K562 (cell line): ENCODE data around the gene PIP4K2A. TPM values are rescaled to one million over a fixed set of nuclear protein-coding genes. Genes with fewer than 3 reads are reported as not detected.

Experiments
- ARID1B ChIP-seq: fragments of 450-650 bp; IDR thresholded peaks from 2 replicates; pipeline ENCODE4 v1.6.1; 2016; ENCODE audit warnings: antibody characterized with exemption, mild to moderate bottlenecking, inconsistent platforms
- BRF1 ChIP-seq: IDR thresholded peaks from 3 replicates; pipeline ENCODE4 v1.6.1; 2011; ENCODE audit warnings: borderline replicate concordance, mild to moderate bottlenecking; ENCODE audit not compliant: insufficient read length; ENCODE audit errors: extremely low read depth
- CBX2 ChIP-seq: fragments of 200-600 bp; sonication (generic); IDR thresholded peaks from one replicate; pipeline ENCODE4 v1.6.1; 2012; ENCODE audit warnings: mild to moderate bottlenecking, low read length, inconsistent platforms; ENCODE audit not compliant: insufficient read depth, poor library complexity, severe bottlenecking
- ETV5 ChIP-seq: sonication (generic); formaldehyde crosslinking; IDR thresholded peaks from 2 replicates; pipeline ENCODE4 v1.4.0; 2020; ENCODE audit warnings: low read depth, mild to moderate bottlenecking, missing genetic modification reagents
- FOXA1 ChIP-seq: fragments of 450-650 bp; IDR thresholded peaks from 2 replicates; pipeline ENCODE4 v1.6.1; 2016; ENCODE audit warnings: mild to moderate bottlenecking, borderline replicate concordance
- GABPA ChIP-seq: fragments of 200-800 bp; sonication (Bioruptor generic); conservative IDR thresholded peaks from 2 replicates; pipeline ENCODE4 v1.6.1; 2016; ENCODE audit warnings: low read depth, missing genetic modification characterization, missing compliant biosample characterization
- KAT2B ChIP-seq: IDR thresholded peaks from one replicate; pipeline ENCODE4 v1.6.1; 2012; ENCODE audit warnings: low read depth, mild to moderate bottlenecking, control low read depth, inconsistent platforms, low read length, moderate library complexity
- MYC ChIP-seq, 2 experiments: fragments of 250-450 bp in 1 of 2; sonication (Bioruptor Pico) in 1 of 2; IDR thresholded peaks; 2 replicates each; pipeline versions ENCODE4 v1.5.1 to v1.6.1; 2012 to 2021; ENCODE audit warnings: low read depth in 2 of 2, borderline replicate concordance in 1 of 2, improper control_type of control experiment in 1 of 2, low read length in 1 of 2, mild to moderate bottlenecking in 1 of 2, moderate library complexity in 1 of 2
- PHF20 ChIP-seq: fragments of 450-650 bp; IDR thresholded peaks from 2 replicates; pipeline ENCODE4 v1.6.1; 2018; ENCODE audit not compliant: partially characterized antibody
- TBP ChIP-seq: optimal IDR thresholded peaks from 2 replicates; pipeline ENCODE3; 2011; ENCODE audit warnings: low read depth, low read length, improper control_type of control experiment
- XRCC5 ChIP-seq: fragments of 200-400 bp; formaldehyde crosslinking; IDR thresholded peaks from 2 replicates; pipeline ENCODE4 v1.6.1; 2017; ENCODE audit warnings: low read depth, mild to moderate bottlenecking, low read length
- ZNF584 ChIP-seq: fragments of 200-800 bp; sonication (Bioruptor generic); IDR thresholded peaks from 2 replicates; pipeline ENCODE4 v1.6.1; 2016; ENCODE audit warnings: low read depth, mild to moderate bottlenecking, missing genetic modification characterization, missing compliant biosample characterization
- ZNF586 ChIP-seq: fragments of 450-650 bp; formaldehyde crosslinking; conservative IDR thresholded peaks from 2 replicates; pipeline ENCODE4 v1.4.0; 2020; ENCODE audit warnings: mild to moderate bottlenecking, moderate library complexity
- ZNF778 ChIP-seq: fragments of 450-650 bp; formaldehyde crosslinking; IDR thresholded peaks from 2 replicates; pipeline ENCODE4 v1.4.0; 2020; ENCODE audit warnings: mild to moderate bottlenecking, moderate library complexity
- polyA plus RNA-seq, 8 experiments: library from polyadenylated mRNA; depleted of rRNA in 4 of 8; stranded (reverse) in 5 of 8; unstranded in 3 of 8; fragments of >200 nt; fragmentation: Nextera tagmentation in 2 of 8; fragmentation: Illumina TruSeq in 1 of 8; extraction: Ambion mirVana in 2 of 8; extraction: Trizol in 1 of 8; gene quantifications; 2 replicates each; pipeline versions ENCODE4 v1.2.1 to v1.2.3, GENCODE V29; 2011 to 2014; ENCODE audit warnings: inconsistent platforms in 1 of 8, missing spikeins in 1 of 8
- total RNA-seq, 7 experiments: library from RNA; depleted of rRNA in 6 of 7; stranded (reverse); fragments of >200 nt in 6 of 7; fragmentation: Illumina TruSeq in 2 of 7; extraction: Trizol in 2 of 7; gene quantifications; 2 replicates each; pipeline versions ENCODE4 v1.2.1 to v1.2.3, GENCODE V29; 2011 to 2021; ENCODE audit warnings: low replicate concordance in 1 of 7
- TF ChIP-seq, protein P1 (sequence below), 2 experiments: fragments of 450-650 bp in 1 of 2; sonication (generic) in 1 of 2; formaldehyde crosslinking; conservative IDR thresholded peaks; 2 replicates each; pipeline versions ENCODE4 v1.4.0 to v1.8.1; 2020 to 2022; ENCODE audit warnings: mild to moderate bottlenecking in 1 of 2, missing genetic modification reagents in 1 of 2
- TF ChIP-seq, protein P2 (sequence below): fragments of 150-350 bp; conservative IDR thresholded peaks from 2 replicates; pipeline ENCODE4 v1.6.1; 2014; ENCODE audit warnings: low read length
- TF ChIP-seq, protein P3 (sequence below): fragments of 450-650 bp; conservative IDR thresholded peaks from 2 replicates; pipeline ENCODE4 v1.6.1; 2016; ENCODE audit warnings: missing genetic modification characterization, low read depth, mild to moderate bottlenecking, control low read depth, missing compliant biosample characterization
- TF ChIP-seq, protein P4 (sequence below): fragments of 450-650 bp; formaldehyde crosslinking; IDR thresholded peaks from 2 replicates; pipeline ENCODE4 v1.4.0; 2020; ENCODE audit warnings: mild to moderate bottlenecking, moderate library complexity

Gene PIP4K2A
- total and polyA plus RNA-seq, 9 of the 15 experiments (the other 6 are each of a cell fraction or from before 2014, with no cell fraction given): 35.6 to 117 (median 71.9) TPM

- no peak for TF ChIP-seq XRCC5
- peak; percentile 82 for TF ChIP-seq ARID1B
- TF ChIP-seq TBP: no peak
- TF ChIP-seq FOXA1: 0 out of 2 replicates have a peak, but pooled peaks have one; percentile 41
- no peak for TF ChIP-seq ZNF586 (CRISPR knock-in tag)
- TF ChIP-seq CBX2: no peak
- no peak for TF ChIP-seq MYC (IDR thresholded peaks at IDR 0.05; ENCODE audit: low read depth, low read length)
- TF ChIP-seq MYC (CRISPR knock-in tag; IDR thresholded peaks at IDR 0.05; ENCODE audit: borderline replicate concordance, low read depth): no peak
- no peak for TF ChIP-seq PHF20
- TF ChIP-seq, protein P1, sequence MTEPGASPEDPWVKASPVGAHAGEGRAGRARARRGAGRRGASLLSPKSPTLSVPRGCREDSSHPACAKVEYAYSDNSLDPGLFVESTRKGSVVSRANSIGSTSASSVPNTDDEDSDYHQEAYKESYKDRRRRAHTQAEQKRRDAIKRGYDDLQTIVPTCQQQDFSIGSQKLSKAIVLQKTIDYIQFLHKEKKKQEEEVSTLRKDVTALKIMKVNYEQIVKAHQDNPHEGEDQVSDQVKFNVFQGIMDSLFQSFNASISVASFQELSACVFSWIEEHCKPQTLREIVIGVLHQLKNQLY (CRISPR knock-in tag; conservative IDR thresholded peaks at IDR 0.05): no peak
- TF ChIP-seq KAT2B: no peak
- TF ChIP-seq, protein P2, sequence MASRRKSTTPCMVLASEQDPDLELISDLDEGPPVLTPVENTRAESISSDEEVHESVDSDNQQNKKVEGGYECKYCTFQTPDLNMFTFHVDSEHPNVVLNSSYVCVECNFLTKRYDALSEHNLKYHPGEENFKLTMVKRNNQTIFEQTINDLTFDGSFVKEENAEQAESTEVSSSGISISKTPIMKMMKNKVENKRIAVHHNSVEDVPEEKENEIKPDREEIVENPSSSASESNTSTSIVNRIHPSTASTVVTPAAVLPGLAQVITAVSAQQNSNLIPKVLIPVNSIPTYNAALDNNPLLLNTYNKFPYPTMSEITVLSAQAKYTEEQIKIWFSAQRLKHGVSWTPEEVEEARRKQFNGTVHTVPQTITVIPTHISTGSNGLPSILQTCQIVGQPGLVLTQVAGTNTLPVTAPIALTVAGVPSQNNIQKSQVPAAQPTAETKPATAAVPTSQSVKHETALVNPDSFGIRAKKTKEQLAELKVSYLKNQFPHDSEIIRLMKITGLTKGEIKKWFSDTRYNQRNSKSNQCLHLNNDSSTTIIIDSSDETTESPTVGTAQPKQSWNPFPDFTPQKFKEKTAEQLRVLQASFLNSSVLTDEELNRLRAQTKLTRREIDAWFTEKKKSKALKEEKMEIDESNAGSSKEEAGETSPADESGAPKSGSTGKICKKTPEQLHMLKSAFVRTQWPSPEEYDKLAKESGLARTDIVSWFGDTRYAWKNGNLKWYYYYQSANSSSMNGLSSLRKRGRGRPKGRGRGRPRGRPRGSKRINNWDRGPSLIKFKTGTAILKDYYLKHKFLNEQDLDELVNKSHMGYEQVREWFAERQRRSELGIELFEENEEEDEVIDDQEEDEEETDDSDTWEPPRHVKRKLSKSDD: no peak
- TF ChIP-seq, protein P3, sequence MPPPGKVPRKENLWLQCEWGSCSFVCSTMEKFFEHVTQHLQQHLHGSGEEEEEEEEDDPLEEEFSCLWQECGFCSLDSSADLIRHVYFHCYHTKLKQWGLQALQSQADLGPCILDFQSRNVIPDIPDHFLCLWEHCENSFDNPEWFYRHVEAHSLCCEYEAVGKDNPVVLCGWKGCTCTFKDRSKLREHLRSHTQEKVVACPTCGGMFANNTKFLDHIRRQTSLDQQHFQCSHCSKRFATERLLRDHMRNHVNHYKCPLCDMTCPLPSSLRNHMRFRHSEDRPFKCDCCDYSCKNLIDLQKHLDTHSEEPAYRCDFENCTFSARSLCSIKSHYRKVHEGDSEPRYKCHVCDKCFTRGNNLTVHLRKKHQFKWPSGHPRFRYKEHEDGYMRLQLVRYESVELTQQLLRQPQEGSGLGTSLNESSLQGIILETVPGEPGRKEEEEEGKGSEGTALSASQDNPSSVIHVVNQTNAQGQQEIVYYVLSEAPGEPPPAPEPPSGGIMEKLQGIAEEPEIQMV: no peak
- TF ChIP-seq ETV5 (CRISPR knock-in tag): no peak
- TF ChIP-seq BRF1: no peak
- peak; percentile 52 for TF ChIP-seq GABPA (tag)
- no peak for TF ChIP-seq ZNF584
- TF ChIP-seq, protein P4, sequence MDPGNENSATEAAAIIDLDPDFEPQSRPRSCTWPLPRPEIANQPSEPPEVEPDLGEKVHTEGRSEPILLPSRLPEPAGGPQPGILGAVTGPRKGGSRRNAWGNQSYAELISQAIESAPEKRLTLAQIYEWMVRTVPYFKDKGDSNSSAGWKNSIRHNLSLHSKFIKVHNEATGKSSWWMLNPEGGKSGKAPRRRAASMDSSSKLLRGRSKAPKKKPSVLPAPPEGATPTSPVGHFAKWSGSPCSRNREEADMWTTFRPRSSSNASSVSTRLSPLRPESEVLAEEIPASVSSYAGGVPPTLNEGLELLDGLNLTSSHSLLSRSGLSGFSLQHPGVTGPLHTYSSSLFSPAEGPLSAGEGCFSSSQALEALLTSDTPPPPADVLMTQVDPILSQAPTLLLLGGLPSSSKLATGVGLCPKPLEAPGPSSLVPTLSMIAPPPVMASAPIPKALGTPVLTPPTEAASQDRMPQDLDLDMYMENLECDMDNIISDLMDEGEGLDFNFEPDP (CRISPR knock-in tag): no peak
- no peak for TF ChIP-seq ZNF778
Measured at GRCh38 chr10:22666287-22667092, 47.9 kb downstream of the PIP4K2A start (continued).
